ENCODE data around the gene DOK3. TPM values are rescaled to one million over a fixed set of nuclear protein-coding genes. Genes with fewer than 3 reads are reported as not detected.

Gene DOK3
- total RNA-seq, 8 experiments from 2014 or later: 0.92 to 4.9 (median 2.4) TPM

Other genes starting within 250 kb of the DOK3 start
- 10 to 100 TPM; 14.6 to 34.0 (median 23.8) TPM for gene RAB24, start 206.1 kb downstream of the DOK3 start, total RNA-seq
- gene PRELID1, start 206.0 kb downstream of the DOK3 start, total RNA-seq: 100 to 1,000 TPM in 3 of 8 experiments, 10 to 100 TPM in 5; 64.9 to 154 (median 93.2) TPM
- gene MXD3, start 197.9 kb downstream of the DOK3 start, total RNA-seq: 10 to 100 TPM in 2 of 8 experiments, 1 to 10 TPM in 6; 2.4 to 34.1 (median 6.3) TPM
- gene LMAN2, start 158.2 kb downstream of the DOK3 start, total RNA-seq: 100 to 1,000 TPM in 4 of 8 experiments, 10 to 100 TPM in 4; 48.3 to 219 (median 111) TPM
- gene RGS14, start 151.9 kb downstream of the DOK3 start, total RNA-seq: 10 to 100 TPM in 1 of 8 experiments, 1 to 10 TPM in 7; 2.3 to 23.9 (median 4.7) TPM
- gene SLC34A1, start 125.4 kb downstream of the DOK3 start, total RNA-seq: under 1 TPM in 6 of 8 experiments, not detected in 2; 0.05 to 0.94 (median 0.42) TPM
- gene PFN3, start 109.2 kb downstream of the DOK3 start, total RNA-seq: under 1 TPM in 1 of 8 experiments, not detected in 7; 0.92 TPM
- gene F12, start 100.3 kb downstream of the DOK3 start, total RNA-seq: 1 to 10 TPM; 1.0 to 6.5 (median 2.4) TPM
- gene GRK6, start 83.2 kb downstream of the DOK3 start, total RNA-seq: 10 to 100 TPM; 16.2 to 29.5 (median 21.5) TPM
- 1 to 10 TPM; 2.0 to 8.1 (median 3.8) TPM for gene PRR7, start 63.0 kb downstream of the DOK3 start, total RNA-seq
- 100 to 1,000 TPM in 6 of 8 experiments, 10 to 100 TPM in 2; 70.8 to 406 (median 136) TPM for gene DBN1, start 36.2 kb downstream of the DOK3 start, total RNA-seq
- 100 to 1,000 TPM in 2 of 8 experiments, 10 to 100 TPM in 6; 24.6 to 116 (median 54.3) TPM for gene PDLIM7, start 12.2 kb downstream of the DOK3 start, total RNA-seq
- 100 to 1,000 TPM in 3 of 8 experiments, 10 to 100 TPM in 5; 72.7 to 158 (median 97.0) TPM for gene DDX41, start 7.1 kb upstream of the DOK3 start, total RNA-seq
- gene FAM193B, start 44.7 kb upstream of the DOK3 start, total RNA-seq: 10 to 100 TPM; 29.0 to 71.4 (median 46.5) TPM
- 100 to 1,000 TPM in 2 of 8 experiments, 10 to 100 TPM in 6; 74.7 to 166 (median 94.9) TPM for gene TMED9, start 82.4 kb upstream of the DOK3 start, total RNA-seq
- 10 to 100 TPM; 19.6 to 37.5 (median 25.4) TPM for gene B4GALT7, start 90.3 kb upstream of the DOK3 start, total RNA-seq

Data from motor neuron (in vitro differentiated cells).